Neural cell (in vitro differentiated cells): ENCODE measurements around the gene PLCL2. TPM values are rescaled to one million over a fixed set of nuclear protein-coding genes. Genes with fewer than 3 reads are reported as not detected.
"Not testable (repeated sequence)": the region's sequence is repeated elsewhere in the genome, so short reads cannot be mapped to it uniquely, and the experiment has no call there.

Source experiments
- H2AFZ ChIP-seq: fragments of 200-600, 300-800 bp; sonication (generic), shearing (Covaris generic); 2 replicates; pipeline ENCODE4 v1.6.0; 2014; ENCODE audit warnings: low read depth, mild to moderate bottlenecking, antibody characterized with exemption, low read length, moderate library complexity
- H3F3A ChIP-seq: fragments of 200-600 bp; shearing (Covaris generic); 2 replicates; pipeline ENCODE4 v1.6.1; 2016; ENCODE audit warnings: mild to moderate bottlenecking, moderate library complexity, mixed read lengths, antibody characterized with exemption, low read length; ENCODE audit not compliant: insufficient read depth, poor library complexity, severe bottlenecking
- H3K27ac ChIP-seq: fragments of 200-600, 300-800 bp; sonication (generic), shearing (Covaris generic); 2 replicates; pipeline ENCODE4 v1.5.1; 2014; ENCODE audit warnings: mild to moderate bottlenecking, low read length, moderate library complexity
- H3K27me3 ChIP-seq: fragments of 300-800, 200-600 bp; sonication (generic), shearing (Covaris generic); 2 replicates; pipeline ENCODE4 v1.6.0; 2014; ENCODE audit warnings: mild to moderate bottlenecking, low read depth, low read length, moderate library complexity; ENCODE audit not compliant: insufficient read depth
- H3K36me3 ChIP-seq: fragments of 300-800, 200-600 bp; sonication (generic), shearing (Covaris generic); 2 replicates; pipeline ENCODE4 v1.5.1; 2014; ENCODE audit warnings: mild to moderate bottlenecking, antibody characterized with exemption, low read length, moderate library complexity; ENCODE audit not compliant: insufficient read depth
- H3K4me2 ChIP-seq: fragments of 300-800, 200-600 bp; sonication (generic), shearing (Covaris generic); 2 replicates; pipeline ENCODE4 v1.6.0; 2014; ENCODE audit warnings: mild to moderate bottlenecking, low read length
- H3K4me3 ChIP-seq: fragments of 300-800, 200-600 bp; sonication (generic), shearing (Covaris generic); 2 replicates; pipeline ENCODE4 v1.5.1; 2014; ENCODE audit warnings: mild to moderate bottlenecking, low read length, moderate library complexity
- H3K79me2 ChIP-seq: fragments of 200-600 bp; shearing (Covaris generic); replicated peaks from 2 replicates; pipeline ENCODE4 v1.6.0; 2014; ENCODE audit warnings: mild to moderate bottlenecking, low read length, moderate library complexity; ENCODE audit not compliant: insufficient read depth
- H3K9ac ChIP-seq: fragments of 300-800, 200-600 bp; sonication (generic), shearing (Covaris generic); 2 replicates; pipeline ENCODE4 v1.6.1; 2016; ENCODE audit warnings: mild to moderate bottlenecking, low read length, mixed read lengths
- H3K9me2 ChIP-seq: fragments of 200-600 bp; shearing (Covaris generic); 2 replicates; pipeline ENCODE4 v1.6.1; 2016; ENCODE audit warnings: mild to moderate bottlenecking, low read length, mixed read lengths; ENCODE audit not compliant: insufficient read depth
- H3K9me3 ChIP-seq: fragments of 200-600, 300-800 bp; sonication (generic), shearing (Covaris generic); 2 replicates; pipeline ENCODE4 v1.6.1; 2016; ENCODE audit warnings: mild to moderate bottlenecking, mixed run types, low read length, moderate library complexity, mixed read lengths
- H4K20me1 ChIP-seq: fragments of 200-600 bp; shearing (Covaris generic); 2 replicates; pipeline ENCODE4 v1.6.1; 2016; ENCODE audit warnings: mild to moderate bottlenecking, mixed run types; ENCODE audit not compliant: insufficient read depth
- CTCF ChIP-seq: fragments of 450-650 bp; IDR thresholded peaks from 2 replicates; pipeline ENCODE4 v1.5.1; 2014; ENCODE audit warnings: antibody characterized with exemption, mild to moderate bottlenecking, moderate library complexity; ENCODE audit not compliant: poor library complexity, severe bottlenecking
- EP300 ChIP-seq: fragments of 450-650 bp; conservative IDR thresholded peaks from 2 replicates; pipeline ENCODE4 v1.6.1; 2014; ENCODE audit warnings: antibody characterized with exemption, mild to moderate bottlenecking, moderate library complexity; ENCODE audit not compliant: poor library complexity, severe bottlenecking
- EZH2 ChIP-seq: fragments of 200-600, 300-800 bp; shearing (Covaris generic), sonication (generic); IDR thresholded peaks from 2 replicates; pipeline ENCODE4 v1.6.1; 2014; ENCODE audit warnings: antibody characterized with exemption, low read length, borderline replicate concordance, mild to moderate bottlenecking; ENCODE audit not compliant: insufficient read depth, poor library complexity, severe bottlenecking
- MXI1 ChIP-seq: fragments of 450-650 bp; conservative IDR thresholded peaks from 2 replicates; pipeline ENCODE4 v1.6.1; 2014; ENCODE audit warnings: antibody characterized with exemption, mild to moderate bottlenecking; ENCODE audit not compliant: poor library complexity, severe bottlenecking
- POLR2AphosphoS5 ChIP-seq: IDR thresholded peaks from 2 replicates; pipeline ENCODE4 v1.6.1; 2012
- RAD21 ChIP-seq: fragments of 450-650 bp; conservative IDR thresholded peaks from 2 replicates; pipeline ENCODE4 v1.6.1; 2014; ENCODE audit warnings: antibody characterized with exemption, mild to moderate bottlenecking, moderate library complexity
- REST ChIP-seq: IDR thresholded peaks from 2 replicates; pipeline ENCODE4 v1.6.1; 2012; ENCODE audit warnings: borderline replicate concordance
- SMC3 ChIP-seq: fragments of 450-650 bp; conservative IDR thresholded peaks from 2 replicates; pipeline ENCODE4 v1.6.1; 2014; ENCODE audit warnings: antibody characterized with exemption, mild to moderate bottlenecking, moderate library complexity; ENCODE audit not compliant: poor library complexity
- TAF1 ChIP-seq: IDR thresholded peaks from 2 replicates; pipeline ENCODE4 v1.6.1; 2012; ENCODE audit warnings: low read depth
- polyA plus RNA-seq: library from polyadenylated mRNA; depleted of rRNA; stranded (reverse); fragments of >200 nt; gene quantifications from 2 replicates; pipeline ENCODE4 v1.2.3, GENCODE V29; 2014

The PLCL2 gene
- polyA plus RNA-seq, 1 donor from 2014 or later: 69.8 TPM

- Histone ChIP-seq H3K36me3 (no peaks in the 10 kb centered on the region), H3K9ac (no peak overlapping the region), H3K9me3 (no peaks in the 10 kb centered on the region), H3K9me2 (no peaks in the 10 kb centered on the region), H3K27me3 (peaks cover 3% of the 10 kb centered on the region), H3K4me3 (no peak overlapping the region), H3F3A (no peaks in the 10 kb centered on the region), H2AFZ (no peak overlapping the region), H3K79me2 (no peaks in the 10 kb centered on the region), H3K27ac (no peak overlapping the region), H4K20me1 (no peaks in the 10 kb centered on the region), H3K4me2 (no peak overlapping the region)
- TF ChIP-seq CTCF: no peak
- no peak for TF ChIP-seq POLR2AphosphoS5
- TF ChIP-seq RAD21: no peak
- no peak for TF ChIP-seq REST
- TF ChIP-seq TAF1: no peak
- no peak for TF ChIP-seq SMC3
- TF ChIP-seq EP300: no peak
- TF ChIP-seq MXI1: no peak
- TF ChIP-seq EZH2: no peak
Measured at GRCh38 chr3:17125738-17126442, 241.1 kb downstream of the PLCL2 start.

GRCh38 chr3:17128671-17129070 is 243.9 kb downstream of the PLCL2 start:
- H3K36me3 ChIP-seq, H3K9me3 ChIP-seq, H2AFZ ChIP-seq, H3K4me3 ChIP-seq, H3K79me2 ChIP-seq, H3F3A ChIP-seq, H3K9me2 ChIP-seq, H3K4me2 ChIP-seq, H3K9ac ChIP-seq, H3K27ac ChIP-seq, H3K27me3 ChIP-seq, H4K20me1 ChIP-seq: not testable (repeated sequence)

GRCh38 chr3:17129556-17129955 is 244.8 kb downstream of the PLCL2 start:
- H3K9me3 ChIP-seq: no peaks in the 10 kb centered on the region
- no peak overlapping the region for H2AFZ ChIP-seq
- H3K79me2 ChIP-seq: no peaks in the 10 kb centered on the region
- TF ChIP-seq CTCF (no peak), SMC3 (no peak), EP300 (no peak), RAD21 (no peak), MXI1 (no peak), REST (no peak), POLR2AphosphoS5 (no peak), EZH2 (no peak), TAF1 (no peak)
- no peaks in the 10 kb centered on the region for H3K36me3 ChIP-seq
- no peak overlapping the region for H3K27ac ChIP-seq
- no peak overlapping the region for H3K4me2 ChIP-seq
- no peak overlapping the region for H3K9ac ChIP-seq
- no peaks in the 10 kb centered on the region for H3F3A ChIP-seq
- no peaks in the 10 kb centered on the region for H4K20me1 ChIP-seq
- H3K27me3 ChIP-seq: peaks cover 3% of the 10 kb centered on the region
- no peak overlapping the region for H3K4me3 ChIP-seq
- no peaks in the 10 kb centered on the region for H3K9me2 ChIP-seq
